Cardiac fibroblast (primary cell): ENCODE results near the gene POLE.

ENCODE experiments used
- DNase-seq, 2 donors: peaks; one replicate each; pipeline versions ENCODE4 v3.0.0 to v3.0.0-alpha.2; 2010; ENCODE audit warnings: low read depth in 2 of 2
- H3K4me3 ChIP-seq, 2 donors: replicated peaks in 1 of 2; 1 replicate in 1 of 2; 2 replicates in 1 of 2; pipeline ENCODE4 v1.5.1; 2011; ENCODE audit warnings: low read depth in 2 of 2, low read length in 2 of 2, mild to moderate bottlenecking in 2 of 2, moderate library complexity in 1 of 2
- TF ChIP-seq, protein P1 (sequence below): IDR thresholded peaks from one replicate; pipeline ENCODE4 v1.5.1; 2011; ENCODE audit warnings: low read depth, mild to moderate bottlenecking, low read length, inconsistent platforms

POLE gene

DNA sequence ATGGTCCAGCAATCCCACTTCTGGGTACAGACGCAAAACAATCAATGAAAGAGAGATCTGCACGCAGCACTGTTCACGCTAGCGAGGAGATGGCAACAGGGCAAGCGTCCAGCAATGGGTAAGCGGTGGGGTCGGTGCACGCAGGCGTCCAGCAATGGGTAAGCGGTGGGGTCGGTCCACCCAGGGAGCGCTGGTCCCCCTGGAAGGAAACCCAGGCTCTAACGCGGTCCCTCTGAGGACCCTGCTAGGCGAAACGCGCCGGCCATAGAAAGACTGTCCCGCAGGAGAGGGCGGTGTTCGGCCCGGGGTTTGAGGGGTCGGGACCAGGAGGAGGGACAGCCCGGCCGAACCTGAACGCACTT lies 22.9 kb upstream of the POLE start:
- no peak for DNase-seq
- peak overlapping the region; percentile 74 to 90 for H3K4me3 ChIP-seq
- TF ChIP-seq, protein P1, sequence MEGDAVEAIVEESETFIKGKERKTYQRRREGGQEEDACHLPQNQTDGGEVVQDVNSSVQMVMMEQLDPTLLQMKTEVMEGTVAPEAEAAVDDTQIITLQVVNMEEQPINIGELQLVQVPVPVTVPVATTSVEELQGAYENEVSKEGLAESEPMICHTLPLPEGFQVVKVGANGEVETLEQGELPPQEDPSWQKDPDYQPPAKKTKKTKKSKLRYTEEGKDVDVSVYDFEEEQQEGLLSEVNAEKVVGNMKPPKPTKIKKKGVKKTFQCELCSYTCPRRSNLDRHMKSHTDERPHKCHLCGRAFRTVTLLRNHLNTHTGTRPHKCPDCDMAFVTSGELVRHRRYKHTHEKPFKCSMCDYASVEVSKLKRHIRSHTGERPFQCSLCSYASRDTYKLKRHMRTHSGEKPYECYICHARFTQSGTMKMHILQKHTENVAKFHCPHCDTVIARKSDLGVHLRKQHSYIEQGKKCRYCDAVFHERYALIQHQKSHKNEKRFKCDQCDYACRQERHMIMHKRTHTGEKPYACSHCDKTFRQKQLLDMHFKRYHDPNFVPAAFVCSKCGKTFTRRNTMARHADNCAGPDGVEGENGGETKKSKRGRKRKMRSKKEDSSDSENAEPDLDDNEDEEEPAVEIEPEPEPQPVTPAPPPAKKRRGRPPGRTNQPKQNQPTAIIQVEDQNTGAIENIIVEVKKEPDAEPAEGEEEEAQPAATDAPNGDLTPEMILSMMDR: no peak

DNA sequence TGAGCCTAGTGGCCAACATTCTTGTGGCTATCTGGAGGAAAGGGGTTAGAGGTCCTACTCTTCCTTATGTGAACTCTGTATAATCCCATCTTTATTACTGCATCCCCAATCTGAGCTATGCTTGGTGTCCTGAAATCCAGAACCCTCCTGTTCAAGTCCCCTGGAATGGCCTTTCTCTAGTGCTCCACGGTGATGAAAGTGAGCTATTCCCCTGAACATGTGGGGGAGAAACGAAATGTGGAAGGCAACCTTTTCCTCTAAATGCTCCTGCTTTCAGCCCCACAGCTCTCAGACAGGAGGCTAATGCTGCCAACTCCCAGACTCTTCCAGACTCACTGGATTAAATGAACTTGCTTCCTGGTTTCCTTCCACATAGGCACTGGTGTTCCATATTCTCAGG lies 21.0 kb upstream of the POLE start:
- DNase-seq: no peak
- TF ChIP-seq, protein P1: no peak

DNA sequence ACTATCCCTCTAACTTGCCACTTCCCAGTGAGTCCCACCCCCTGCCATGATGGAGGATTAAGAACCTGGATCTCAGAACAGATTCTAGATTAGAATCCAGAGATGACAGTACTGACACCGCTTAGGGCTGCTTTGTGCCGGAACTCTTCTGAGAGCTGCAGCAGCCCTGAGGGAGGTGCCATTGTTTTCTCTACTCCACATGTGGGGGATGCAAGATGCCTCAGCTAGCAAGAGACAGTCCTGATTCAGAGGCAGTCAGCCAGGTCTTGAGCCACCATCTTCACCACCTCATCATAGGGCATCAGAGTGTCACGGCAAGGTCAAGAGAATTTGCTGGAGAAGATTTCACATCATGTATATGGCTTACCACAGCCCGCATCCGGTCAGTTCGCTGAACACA lies 20.1 kb upstream of the POLE start:
- no peak overlapping the region for H3K4me3 ChIP-seq
- no peak for DNase-seq
- TF ChIP-seq, protein P1: no peak

More for the DNA sequence above, 21.0 kb upstream of the POLE start:
- no peak overlapping the region for H3K4me3 ChIP-seq

DNA sequence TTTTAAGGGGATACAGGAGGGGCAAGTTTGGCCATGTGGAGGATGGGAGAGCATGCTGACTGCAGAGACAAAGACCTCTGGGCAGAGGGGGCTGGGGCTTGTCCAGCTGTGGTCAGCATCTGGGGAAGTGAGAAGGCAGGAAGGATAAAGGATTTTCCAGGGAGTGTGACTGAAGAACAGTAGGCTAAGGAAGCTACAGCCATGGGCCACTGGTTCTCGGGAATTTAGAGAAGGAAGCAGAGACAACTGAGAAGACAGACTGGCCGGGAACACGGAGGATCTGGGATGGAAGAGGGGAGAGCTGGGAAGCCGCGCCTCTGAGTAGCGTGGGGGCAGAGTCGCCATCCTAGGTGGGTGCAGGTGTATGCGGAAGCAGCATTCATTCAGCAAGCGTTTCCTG lies 16.5 kb upstream of the POLE start:
- TF ChIP-seq, protein P1: no peak
- H3K4me3 ChIP-seq: no peak overlapping the region
- no peak for DNase-seq

DNA sequence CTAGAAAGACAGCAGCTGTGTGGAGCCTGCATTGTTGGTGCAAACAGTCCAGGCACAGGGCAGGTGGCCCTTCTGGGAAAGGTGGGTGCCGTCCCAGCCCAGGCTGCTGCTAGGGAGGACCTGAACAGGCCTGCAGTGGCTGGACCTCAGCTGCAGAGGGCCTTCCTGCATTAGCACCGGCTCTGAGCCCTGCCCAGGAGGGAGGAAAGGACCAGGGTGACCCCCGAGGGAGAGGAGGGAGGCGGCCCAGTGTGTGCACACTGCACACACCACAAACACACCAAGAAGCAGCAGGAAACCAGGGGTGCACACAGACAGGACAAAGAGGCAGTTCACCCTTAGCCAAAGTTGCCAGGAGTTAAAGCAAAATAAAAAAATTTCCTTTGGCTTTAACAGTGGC lies 15.5 kb upstream of the POLE start:
- H3K4me3 ChIP-seq: no peak overlapping the region
- DNase-seq: no peak
- TF ChIP-seq, protein P1: no peak

DNA sequence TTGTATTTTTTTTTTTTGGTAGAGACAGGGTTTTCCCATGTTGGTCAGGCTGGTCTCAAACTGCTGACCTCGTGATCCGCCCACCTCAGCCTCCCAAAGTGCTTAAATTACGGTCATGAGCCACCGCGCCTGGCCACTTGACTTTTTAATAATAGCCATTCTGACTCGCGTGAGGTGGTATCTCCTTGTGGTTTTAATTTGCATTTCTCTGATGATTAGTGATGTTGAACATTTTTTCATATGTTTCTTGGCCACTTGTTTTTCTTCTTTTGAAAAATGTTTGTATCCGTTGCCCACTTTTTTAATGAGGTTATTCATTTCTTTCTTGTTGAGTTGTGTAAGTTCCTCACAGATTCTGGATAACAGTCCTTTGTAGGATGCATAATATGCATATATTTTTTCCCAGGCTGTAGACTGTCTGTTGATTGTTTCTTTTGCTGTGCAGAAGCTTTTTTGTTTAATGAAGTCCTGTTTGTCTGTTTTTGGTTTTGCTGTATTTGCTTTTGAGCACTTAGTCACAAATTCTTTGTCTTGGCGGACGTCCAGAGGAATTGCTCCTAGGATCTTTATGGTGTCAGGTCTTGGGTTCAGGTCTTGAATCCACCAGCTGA lies 13.2 kb upstream of the POLE start:
- no peak overlapping the region for H3K4me3 ChIP-seq
- TF ChIP-seq, protein P1: no peak
- peak; percentile 38 to 70 for DNase-seq

DNA sequence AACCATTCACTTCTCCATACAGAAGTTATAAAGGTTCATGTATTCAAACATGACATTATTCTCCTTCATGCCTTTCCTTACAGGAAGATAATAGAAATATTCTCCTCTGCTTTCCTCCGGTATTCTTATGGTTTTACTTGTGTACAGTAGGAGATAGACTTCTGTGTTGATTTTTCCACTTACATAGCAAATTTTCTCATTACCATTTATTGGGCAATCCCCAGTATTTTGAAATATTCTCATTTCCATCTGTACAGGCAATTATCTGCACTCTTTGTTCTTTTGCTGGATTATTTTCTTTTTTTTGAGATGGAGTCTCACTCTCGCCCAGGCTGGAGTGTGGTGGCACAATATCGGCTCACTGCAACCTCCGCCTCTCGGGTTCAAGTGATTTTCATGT lies 11.2 kb upstream of the POLE start:
- TF ChIP-seq, protein P1: no peak
- no peak for DNase-seq
- no peak overlapping the region for H3K4me3 ChIP-seq
